LNCaP clone FGC (cell line): ENCODE results near the gene PRM1.
A peak's percentile ranks its signal among the peaks of the same experiment; 100 is the strongest.

Source experiments
- DNase-seq: peaks from one replicate; pipeline ENCODE4 v3.0.0-alpha.2; 2011; ENCODE audit warnings: low read depth
- H3K4me3 ChIP-seq: 2 replicates; pipeline ENCODE4 v1.5.1; 2011; ENCODE audit warnings: mild to moderate bottlenecking, low read depth, low read length, control low read depth
- CTCF ChIP-seq: IDR thresholded peaks from 2 replicates; pipeline ENCODE4 v1.5.1; 2012; ENCODE audit warnings: mild to moderate bottlenecking; ENCODE audit not compliant: control insufficient read depth, insufficient read depth; ENCODE audit errors: extremely low read depth

The PRM1 gene

DNA sequence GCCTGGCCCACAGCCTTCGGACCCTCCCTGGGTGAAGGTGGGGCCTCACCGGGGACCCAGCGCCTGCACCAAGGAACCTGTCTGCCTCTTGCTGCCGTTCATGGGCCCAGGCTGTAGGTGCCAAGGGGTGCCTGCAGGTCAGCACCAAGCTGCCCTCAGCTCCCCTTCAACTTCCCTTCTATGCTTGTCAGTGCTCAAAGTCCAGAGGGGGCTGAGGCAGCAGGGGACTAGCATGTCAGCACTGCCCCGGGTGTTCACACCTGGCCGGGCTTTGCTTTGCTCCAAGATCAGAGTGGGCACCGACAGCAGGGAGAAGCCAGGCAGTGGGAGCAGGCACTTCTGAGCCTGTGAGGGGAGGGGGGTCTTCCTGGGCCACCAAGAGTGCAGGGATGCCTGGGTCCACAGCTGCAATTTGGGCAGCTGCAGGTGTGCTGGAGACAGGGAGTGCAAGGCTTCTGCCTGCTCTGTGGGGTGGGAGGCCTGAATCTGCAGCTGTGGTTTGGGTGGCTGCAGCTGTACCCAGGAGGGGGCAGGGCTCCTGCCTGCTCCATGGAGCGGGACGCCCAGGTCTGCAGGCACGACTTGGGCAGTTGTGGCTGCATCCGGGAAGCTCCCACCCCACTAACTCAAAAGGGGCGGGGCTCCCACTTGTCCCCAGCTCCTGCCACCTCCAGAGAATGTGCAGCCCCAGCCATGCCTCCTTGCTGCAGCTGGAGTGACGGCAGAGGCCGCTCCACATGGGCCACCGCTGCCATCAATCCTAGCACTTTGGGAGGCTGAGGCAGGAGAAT is 27.6 kb upstream of the PRM1 start:
- no peak for DNase-seq
- no peak overlapping the region for H3K4me3 ChIP-seq
- no peak for TF ChIP-seq CTCF

GRCh38 chr16:11307639-11308492 is 26.7 kb upstream of the PRM1 start:
- DNase-seq = no peak
- no peak overlapping the region for H3K4me3 ChIP-seq

GRCh38 chr16:11306997-11307638 is 26.0 kb upstream of the PRM1 start:
- no peak for TF ChIP-seq CTCF
- H3K4me3 ChIP-seq = no peak overlapping the region
- no peak for DNase-seq

More at GRCh38 chr16:11307639-11308492, 26.7 kb upstream of the PRM1 start:
- TF ChIP-seq CTCF = no peak

DNA sequence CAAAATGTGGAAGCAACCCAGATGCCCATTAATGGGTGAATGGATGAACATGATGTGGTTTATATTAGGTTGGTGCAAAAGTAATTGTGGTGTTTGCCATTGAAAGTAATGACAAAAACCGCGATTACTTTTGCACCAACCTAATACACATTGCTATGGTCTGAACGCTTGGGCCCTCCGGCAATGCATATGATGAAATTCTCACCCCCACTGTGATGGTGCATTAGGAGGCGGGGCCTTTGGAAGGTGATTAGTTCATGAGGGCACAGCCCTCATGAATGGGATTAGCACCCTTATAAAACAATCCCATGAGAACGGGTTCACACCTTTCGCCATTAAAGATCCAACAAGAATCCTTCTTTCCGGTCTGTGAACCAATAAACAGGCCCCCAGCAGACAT is 25.3 kb upstream of the PRM1 start:
- TF ChIP-seq CTCF = no peak
- DNase-seq = no peak
- no peak overlapping the region for H3K4me3 ChIP-seq

- no peak overlapping the region for H3K4me3 ChIP-seq
- DNase-seq = peak; percentile 19
- no peak for TF ChIP-seq CTCF
Observed at GRCh38 chr16:11303405-11304138, 22.4 kb upstream of the PRM1 start.

DNA sequence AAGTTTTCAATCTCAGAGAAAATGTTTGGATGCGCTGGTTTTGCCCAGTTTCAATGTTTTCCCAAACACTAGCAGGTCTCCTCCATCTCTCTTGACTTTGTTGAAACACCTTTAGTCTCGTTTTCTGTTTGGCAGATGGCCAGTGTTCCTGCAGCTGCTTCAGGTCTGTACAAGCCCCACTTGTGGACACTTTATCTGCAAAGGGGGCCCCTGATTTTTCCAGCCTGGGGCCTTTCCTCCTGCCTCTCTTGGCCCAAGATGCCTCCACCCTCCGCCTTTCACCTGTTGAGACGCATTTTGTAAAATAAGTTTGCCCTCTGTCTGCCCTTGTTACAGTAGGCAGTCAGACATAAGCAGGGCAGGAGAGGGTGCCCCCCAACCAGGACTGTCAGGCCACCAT is 21.8 kb upstream of the PRM1 start:
- H3K4me3 ChIP-seq = no peak overlapping the region
- TF ChIP-seq CTCF = no peak
- DNase-seq = no peak
